ENCODE measurements around the gene GAGE12J. TPM values are rescaled to one million over a fixed set of nuclear protein-coding genes. Genes with fewer than 3 reads are reported as not detected.
"Not testable (repeated sequence)": the region's sequence is repeated elsewhere in the genome, so short reads cannot be mapped to it uniquely, and the experiment has no call there.

The GAGE12J gene
- not detected for total RNA-seq
- not detected for polyA plus RNA-seq
- long read RNA-seq, donor 1: 0 reads
- long read RNA-seq, donor 2: 0 reads

- intact Hi-C loops (cut with DNase I): not testable (repeated sequence)
Observed at GRCh38 chrX:49321737-49322136, at the start of gene GAGE12J. TSS of gene GAGE12J (plus strand) at chrX:49322037. CDS start at chrX:49323194, 1,157 bp downstream.

DNA sequence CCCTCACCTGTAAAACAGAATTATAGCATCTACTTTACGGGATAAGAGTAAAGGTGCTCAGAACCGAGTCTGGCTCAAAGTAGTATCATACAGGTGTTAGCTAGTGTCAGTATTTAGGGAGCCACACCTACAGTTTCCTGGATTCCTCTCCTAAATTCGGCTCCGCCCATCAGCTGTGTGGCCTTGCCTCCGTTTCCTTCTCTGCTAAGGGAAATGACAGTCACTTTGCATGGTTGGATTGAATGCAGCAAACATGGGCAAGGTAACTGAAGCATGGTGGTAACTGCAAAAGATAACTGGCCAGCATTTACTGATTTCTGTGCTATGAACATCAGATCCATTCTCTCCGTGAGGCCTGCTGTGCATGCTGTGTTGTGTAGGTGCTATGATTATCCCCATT is 49.4 kb upstream of the GAGE12J start:
- 50 to 70% (median 60%) methylated on average over 6 of the region's 6 CpGs for WGBS, 3 donors
- Histone ChIP-seq H3K27ac (no peak overlapping the region), H3K4me3 (no peak overlapping the region), H3K4me1 (no peaks in the 10 kb centered on the region), H3K9me3 (no peaks in the 10 kb centered on the region), H3K27me3 (ENCODE audit: insufficient read depth in 3 of 3, low read length in 2 of 3) (peaks cover 0 to 4% (median 0%) of the 10 kb centered on the region in 3 donors), H3K36me3 (ENCODE audit: insufficient read depth in 1 of 2, low read depth in 1 of 2) (no peaks in the 10 kb centered on the region)
- intact Hi-C loops (cut with DNase I): no loop called here
- DNase-seq: no peak
- ATAC-seq: no peak
- TF ChIP-seq, protein P1, sequence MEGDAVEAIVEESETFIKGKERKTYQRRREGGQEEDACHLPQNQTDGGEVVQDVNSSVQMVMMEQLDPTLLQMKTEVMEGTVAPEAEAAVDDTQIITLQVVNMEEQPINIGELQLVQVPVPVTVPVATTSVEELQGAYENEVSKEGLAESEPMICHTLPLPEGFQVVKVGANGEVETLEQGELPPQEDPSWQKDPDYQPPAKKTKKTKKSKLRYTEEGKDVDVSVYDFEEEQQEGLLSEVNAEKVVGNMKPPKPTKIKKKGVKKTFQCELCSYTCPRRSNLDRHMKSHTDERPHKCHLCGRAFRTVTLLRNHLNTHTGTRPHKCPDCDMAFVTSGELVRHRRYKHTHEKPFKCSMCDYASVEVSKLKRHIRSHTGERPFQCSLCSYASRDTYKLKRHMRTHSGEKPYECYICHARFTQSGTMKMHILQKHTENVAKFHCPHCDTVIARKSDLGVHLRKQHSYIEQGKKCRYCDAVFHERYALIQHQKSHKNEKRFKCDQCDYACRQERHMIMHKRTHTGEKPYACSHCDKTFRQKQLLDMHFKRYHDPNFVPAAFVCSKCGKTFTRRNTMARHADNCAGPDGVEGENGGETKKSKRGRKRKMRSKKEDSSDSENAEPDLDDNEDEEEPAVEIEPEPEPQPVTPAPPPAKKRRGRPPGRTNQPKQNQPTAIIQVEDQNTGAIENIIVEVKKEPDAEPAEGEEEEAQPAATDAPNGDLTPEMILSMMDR (IDR thresholded peaks at IDR 0.05): no peak

More at GRCh38 chrX:49321737-49322136, at the start of gene GAGE12J:
- not testable (repeated sequence) for ATAC-seq; DNase-seq; H3K9me3 ChIP-seq; H3K36me3 ChIP-seq (ENCODE audit: insufficient read depth in 1 of 2, low read depth in 1 of 2); H3K27me3 ChIP-seq (ENCODE audit: insufficient read depth in 3 of 3, low read length in 2 of 3); H3K4me3 ChIP-seq; H3K27ac ChIP-seq; H3K4me1 ChIP-seq
- WGBS, 3 donors: no CpG with 5 or more reads among the region's 16 CpGs

GRCh38 chrX:49273181-49273727 is 48.6 kb upstream of the GAGE12J start:
- Histone ChIP-seq H3K27ac (no peak overlapping the region), H3K36me3 (ENCODE audit: insufficient read depth in 1 of 2, low read depth in 1 of 2) (no peaks in the 10 kb centered on the region), H3K4me1 (no peaks in the 10 kb centered on the region), H3K9me3 (no peaks in the 10 kb centered on the region), H3K4me3 (no peak overlapping the region), H3K27me3 (ENCODE audit: insufficient read depth in 3 of 3, low read length in 2 of 3) (peaks cover 0 to 4% (median 0%) of the 10 kb centered on the region in 3 donors)
- WGBS, 3 donors: 82 to 84% (median 83%) methylated on average over 8 of the region's 8 CpGs
- DNase-seq (no peak), ATAC-seq (no peak)
- intact Hi-C loops (cut with DNase I): no loop called here
- TF ChIP-seq, protein P1 (IDR thresholded peaks at IDR 0.05): no peak

DNA sequence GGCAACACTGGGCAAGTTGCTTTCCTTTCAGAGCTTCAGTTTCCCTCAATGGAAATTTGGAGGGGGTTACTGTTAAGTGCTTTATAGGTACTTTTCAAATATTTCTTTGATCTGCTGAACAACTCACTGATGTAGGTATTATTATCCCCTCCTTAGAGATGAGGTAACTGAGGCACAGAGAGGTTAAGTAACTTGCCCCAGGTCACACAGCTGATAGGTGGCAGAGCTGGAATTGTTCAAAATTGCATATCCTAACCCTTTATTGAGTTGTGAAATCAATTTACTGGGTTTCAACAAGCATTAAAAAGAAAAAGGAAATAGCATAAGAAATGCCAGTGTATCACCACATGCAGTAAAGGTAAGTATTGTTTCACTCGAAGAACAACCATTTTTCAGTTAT is 45.6 kb upstream of the GAGE12J start:
- Histone ChIP-seq H3K9me3 (no peaks in the 10 kb centered on the region), H3K27me3 (ENCODE audit: insufficient read depth in 3 of 3, low read length in 2 of 3) (peaks cover 0 to 4% (median 0%) of the 10 kb centered on the region in 3 donors), H3K36me3 (ENCODE audit: insufficient read depth in 1 of 2, low read depth in 1 of 2) (no peaks in the 10 kb centered on the region), H3K27ac (no peak overlapping the region), H3K4me3 (no peak overlapping the region), H3K4me1 (no peaks in the 10 kb centered on the region)
- no peak for DNase-seq
- intact Hi-C loops (cut with DNase I): no loop called here
- no peak for ATAC-seq
- TF ChIP-seq, protein P1 (IDR thresholded peaks at IDR 0.05): no peak
- WGBS, 3 donors: 39 to 65% (median 63%) methylated on average over 1 of the region's 1 CpG

DNA sequence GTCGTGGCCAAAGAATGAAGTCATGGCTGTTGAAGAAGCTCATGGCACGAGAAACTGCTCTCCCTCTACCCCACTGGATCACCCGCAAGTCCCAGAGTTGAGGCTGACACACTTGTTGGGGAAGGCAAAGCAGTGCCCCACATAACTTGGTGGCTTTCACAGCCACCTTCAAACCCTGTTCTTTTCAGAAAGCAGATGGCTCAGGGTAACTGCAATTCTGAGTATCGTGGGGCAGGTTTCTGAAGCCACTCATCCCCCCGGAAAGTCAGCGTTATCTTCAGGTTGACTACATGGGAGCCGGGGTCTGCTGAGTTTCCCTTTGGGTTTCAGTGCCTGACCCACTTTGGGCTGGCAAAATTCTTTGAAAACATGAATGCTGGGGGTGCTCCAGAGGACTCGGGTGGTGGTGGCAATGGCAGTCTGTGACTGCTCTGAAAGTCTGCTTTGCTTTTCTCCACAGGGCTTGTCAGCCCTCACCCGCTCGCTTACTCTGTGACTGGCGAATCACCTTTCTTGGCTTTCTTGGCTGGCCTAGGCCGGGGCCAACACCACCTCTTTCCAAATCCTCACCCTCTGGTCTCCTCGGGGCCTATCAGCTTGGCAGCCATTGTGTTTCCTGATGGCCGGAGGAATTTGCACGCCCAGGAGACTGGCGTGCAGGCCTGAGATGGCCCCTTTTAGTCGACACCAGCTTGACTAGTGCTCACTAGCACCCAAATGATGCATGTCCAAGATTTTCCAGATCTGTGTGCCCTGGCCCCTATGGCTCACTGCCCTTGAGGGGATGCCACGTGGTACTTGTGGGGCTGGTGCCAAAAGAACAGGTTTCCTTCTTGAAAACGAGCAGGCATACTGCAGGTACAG is 44.9 kb upstream of the GAGE12J start:
- 41 to 60% (median 50%) methylated on average over 19 of the region's 19 CpGs for WGBS, 3 donors
- Histone ChIP-seq H3K9me3 (no peaks in the 10 kb centered on the region), H3K4me1 (no peaks in the 10 kb centered on the region), H3K27me3 (ENCODE audit: insufficient read depth in 3 of 3, low read length in 2 of 3) (peaks cover 0 to 4% (median 0%) of the 10 kb centered on the region in 3 donors), H3K4me3 (no peak overlapping the region), H3K27ac (peak overlapping the region; percentile 3), H3K36me3 (ENCODE audit: insufficient read depth in 1 of 2, low read depth in 1 of 2) (no peaks in the 10 kb centered on the region)
- DNase-seq: no peak
- intact Hi-C loops (cut with DNase I): no loop called here
- TF ChIP-seq, protein P1 (IDR thresholded peaks at IDR 0.05): no peak
- peak; percentile 44 to 69 (median 58) for ATAC-seq

All from psoas muscle (tissue), 8 donors.